Superior temporal gyrus (tissue), 1 donor: ENCODE data around the gene MBLAC1.

Source experiments
- DNase-seq: peaks from one replicate; pipeline ENCODE4 v3.0.0-alpha.2; 2016; ENCODE audit errors: extremely low spot score

MBLAC1 gene

GRCh38 chr7:100153708-100154535 is 27.2 kb downstream of the MBLAC1 start:
- DNase-seq = no peak

DNA sequence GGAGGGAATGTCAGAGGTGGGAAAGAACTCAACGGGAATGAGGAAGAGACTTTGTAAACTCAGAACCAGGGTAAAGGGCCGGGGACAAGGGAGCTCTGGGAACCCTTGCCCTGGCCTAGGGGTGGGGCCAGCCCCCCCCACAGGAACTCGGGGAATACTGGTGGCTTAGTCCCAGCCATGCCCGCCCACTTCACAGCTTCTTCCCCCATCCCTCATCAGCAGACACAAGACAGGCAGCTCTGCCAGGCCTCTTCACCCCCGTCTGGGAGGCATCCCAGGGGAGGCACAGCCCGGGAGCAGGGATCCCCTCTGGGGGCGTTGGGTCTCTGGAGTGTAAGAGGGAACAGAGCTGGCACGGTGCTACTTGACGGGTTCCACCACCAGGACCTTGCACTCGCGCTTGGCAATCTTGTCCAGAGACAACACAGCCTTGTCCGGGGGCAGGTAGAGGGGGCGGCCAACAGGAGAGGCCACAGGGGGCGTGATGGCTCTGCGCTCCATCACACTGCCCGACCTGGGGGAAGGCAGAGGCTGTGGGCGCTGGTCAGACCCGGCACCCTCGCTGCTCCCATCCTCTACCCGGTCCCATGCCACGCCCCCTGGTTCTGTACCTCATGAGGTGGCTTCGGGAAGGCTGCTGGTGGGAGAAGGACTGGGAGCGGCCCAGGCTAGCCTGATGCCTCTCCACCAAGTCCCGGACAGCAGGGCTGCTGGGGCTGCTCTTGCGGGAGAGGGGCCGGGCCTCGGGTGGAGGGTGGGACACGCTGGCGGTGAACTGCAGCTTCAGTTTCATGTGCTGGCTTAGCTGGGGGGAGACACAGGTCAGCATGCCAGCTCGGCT is 28.1 kb downstream of the MBLAC1 start:
- DNase-seq = no peak

DNA sequence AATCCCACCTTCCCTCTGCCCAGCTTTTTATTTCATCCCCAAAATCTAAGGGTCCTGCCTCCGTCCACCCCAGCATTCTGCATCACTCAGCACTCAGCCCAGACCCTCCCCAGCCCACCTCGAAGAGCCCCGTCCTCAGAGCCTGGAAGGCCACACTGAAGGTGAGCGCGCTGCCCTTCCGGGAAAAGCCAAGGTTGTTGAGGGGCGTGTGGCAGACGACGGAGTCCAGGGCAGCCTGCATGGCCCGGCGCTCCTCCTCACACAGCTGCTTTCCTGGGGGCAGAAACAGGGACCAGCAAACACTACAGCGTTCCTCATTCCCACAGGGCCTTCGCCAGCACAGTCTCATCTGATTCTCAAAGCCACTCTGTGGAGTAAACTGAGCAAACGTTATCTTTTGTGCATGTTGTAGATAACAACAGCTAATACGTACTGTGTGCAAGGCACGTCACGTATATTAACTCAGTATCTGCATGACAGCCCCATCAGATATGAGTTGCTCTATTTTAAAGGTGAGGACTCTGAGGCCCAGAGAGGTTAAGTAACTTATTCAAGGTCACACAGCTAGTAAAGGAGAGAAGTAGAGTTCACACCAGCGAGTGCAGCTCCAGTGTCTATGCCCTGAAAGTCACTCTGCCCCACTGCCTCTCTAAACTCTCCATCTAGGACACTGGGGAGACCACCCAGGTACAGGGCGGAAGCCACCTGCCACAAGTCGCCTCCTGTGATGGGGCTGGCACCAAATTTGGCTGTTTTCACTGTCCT is 29.0 kb downstream of the MBLAC1 start:
- DNase-seq = no peak

GRCh38 chr7:100156331-100157068 is 29.7 kb downstream of the MBLAC1 start:
- DNase-seq = no peak

DNA sequence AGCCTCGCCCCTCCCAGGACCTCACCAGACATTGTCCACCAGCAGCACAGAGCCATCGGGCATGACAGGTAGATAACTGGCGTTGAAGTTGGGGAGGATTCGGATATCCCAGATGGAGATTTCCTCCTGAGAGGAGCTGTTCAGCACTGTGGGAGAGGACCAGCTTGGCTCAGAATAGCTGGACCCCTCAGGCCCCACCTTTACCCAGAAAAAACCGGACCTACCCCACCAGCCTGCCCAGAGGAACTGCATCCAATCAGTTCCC is 30.2 kb downstream of the MBLAC1 start:
- no peak for DNase-seq

- DNase-seq = no peak
These were observed 30.8 kb downstream of the MBLAC1 start for GRCh38 chr7:100157334-100158228.

DNA sequence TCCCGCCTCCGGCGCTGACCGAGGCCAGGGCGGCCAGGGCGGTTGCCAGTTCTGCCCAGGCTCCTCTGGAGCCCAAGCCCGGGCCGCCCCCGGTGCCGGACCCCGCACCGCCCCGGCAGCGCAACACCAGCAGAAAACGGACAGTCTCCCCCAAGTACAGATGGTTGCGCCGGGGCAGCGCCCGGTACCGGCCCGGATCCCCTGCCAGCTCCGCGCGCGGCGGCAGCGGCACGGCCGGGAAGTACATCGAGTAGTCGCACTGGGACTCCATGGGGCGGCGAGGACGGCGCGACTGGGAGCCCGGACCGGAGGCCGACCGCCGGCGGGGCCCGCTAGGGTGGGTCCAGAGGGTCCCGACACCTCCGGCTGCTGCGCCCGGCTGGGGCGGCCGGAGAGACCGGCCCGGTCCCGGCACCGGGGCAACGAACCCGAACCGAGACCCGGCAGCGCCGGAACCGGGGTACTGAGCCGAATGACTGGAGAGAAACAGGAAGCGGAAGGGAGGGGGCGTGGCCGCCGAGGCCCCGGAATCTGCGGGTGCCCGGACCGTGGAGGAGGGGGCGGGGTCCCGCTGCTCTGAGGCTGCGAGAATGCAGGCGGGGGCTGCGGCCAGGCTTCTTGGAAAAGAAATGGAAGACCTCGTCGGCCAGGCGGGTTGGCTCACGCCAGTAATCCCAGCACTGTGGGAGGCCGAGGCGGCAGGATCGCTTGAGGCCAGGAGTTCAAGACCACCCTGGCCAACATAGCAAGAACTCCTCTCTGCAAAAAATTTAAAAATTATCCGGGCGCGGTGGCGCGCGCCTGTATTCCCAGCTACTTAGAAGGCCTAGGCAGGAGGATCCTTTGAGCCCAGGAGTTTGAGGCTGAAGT is 31.7 kb downstream of the MBLAC1 start, which contains the start of gene TRAPPC14:
TSS of gene TRAPPC14 (minus strand) at position 495 of the 870 bp plus-strand sequence. CDS start at position 271, 224 bp downstream.
- peak; percentile 82 for DNase-seq

DNA sequence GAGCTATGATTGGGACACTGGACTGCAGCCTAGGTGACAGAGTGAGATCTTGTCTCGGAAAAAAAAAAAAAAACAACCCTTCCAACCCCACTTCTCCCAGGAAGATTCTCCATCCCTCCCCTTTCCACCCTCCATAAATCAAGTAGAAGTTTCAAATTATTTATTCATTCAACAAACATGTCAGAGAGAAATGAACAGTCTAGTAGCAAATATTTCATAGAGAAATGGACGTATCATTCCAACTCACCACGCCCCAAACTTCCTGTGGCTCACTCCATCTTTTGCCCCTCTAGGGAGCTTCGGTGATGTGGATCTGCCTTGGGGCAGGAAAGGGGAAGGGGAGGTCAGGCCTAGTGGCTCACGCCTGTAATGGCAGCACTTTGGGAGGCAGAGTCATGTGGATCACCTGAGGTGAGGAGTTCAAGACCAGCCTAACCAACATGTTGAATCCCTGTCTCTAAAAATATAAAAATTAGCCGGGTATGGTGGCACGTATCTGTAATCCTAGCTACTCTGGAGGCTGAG is 32.4 kb downstream of the MBLAC1 start:
- no peak for DNase-seq

DNA sequence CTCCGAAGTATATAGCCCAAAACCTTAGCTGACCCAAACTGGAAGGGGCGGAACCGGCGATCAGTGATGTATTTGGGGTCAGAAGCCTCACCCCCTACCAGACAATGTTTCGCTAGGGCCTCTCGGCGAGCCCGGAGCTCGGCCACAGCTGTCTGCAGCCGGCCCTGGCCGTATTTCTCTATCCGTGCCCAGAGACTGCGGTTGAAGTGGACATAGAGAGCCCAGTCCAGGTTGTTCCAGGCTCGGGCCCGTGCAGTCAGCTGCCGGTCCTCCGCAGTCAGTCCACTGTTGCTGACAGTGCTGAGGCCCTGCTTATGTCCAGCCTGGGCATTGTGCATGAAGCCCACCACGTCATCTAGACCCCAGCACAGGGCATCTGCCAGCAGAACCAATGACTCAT is 33.3 kb downstream of the MBLAC1 start:
- no peak for DNase-seq

DNA sequence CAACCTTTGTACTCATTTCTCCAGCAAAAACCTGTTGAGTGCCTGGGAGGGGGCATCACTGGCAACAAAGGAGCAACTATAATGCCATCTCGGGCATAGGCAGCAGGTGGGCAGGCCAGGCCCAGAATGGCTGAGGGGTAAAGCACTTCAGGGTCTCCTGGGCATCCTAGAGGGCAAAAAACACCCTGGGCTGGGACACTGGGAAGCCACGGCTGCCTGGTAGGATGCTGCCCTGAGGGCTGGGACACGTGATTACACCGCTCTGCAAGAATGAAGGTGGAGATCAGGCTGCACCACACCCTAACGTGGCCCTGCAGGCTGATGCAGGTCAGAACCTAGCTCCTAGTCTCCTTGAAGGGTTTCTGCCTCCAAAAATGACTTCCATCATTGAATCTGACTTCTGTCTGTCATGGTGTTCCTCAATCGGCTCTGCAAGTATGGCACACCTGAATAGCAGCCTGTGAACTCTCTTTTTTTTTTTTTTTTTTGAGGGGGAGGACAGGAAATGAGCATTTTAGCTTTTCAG is 36.3 kb downstream of the MBLAC1 start:
- DNase-seq = no peak

- DNase-seq = no peak
These were observed 37.1 kb downstream of the MBLAC1 start for GRCh38 chr7:100163871-100164270.

GRCh38 chr7:100166317-100166940 is 39.7 kb downstream of the MBLAC1 start:
- DNase-seq = no peak

GRCh38 chr7:100166970-100167911 is 40.5 kb downstream of the MBLAC1 start:
- DNase-seq = no peak

DNA sequence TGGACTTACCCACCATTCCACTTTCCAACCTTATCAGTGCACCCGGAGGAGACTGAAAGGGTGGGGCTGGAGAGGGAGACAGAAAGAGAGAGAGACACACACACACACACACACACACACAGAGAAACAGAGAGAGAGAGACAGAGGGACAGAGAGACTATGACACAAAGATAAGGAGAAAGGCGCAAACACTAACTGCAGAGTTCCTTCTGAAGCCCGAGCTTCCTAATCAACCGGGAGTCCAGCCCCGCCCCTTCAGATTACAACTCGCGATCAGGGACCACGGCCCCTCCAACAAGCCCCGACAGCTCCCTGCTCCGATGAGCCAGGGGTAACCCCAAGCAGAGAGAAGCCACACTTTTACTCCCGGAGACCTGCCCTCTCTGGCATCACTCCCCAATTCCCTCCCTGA is 41.2 kb downstream of the MBLAC1 start:
- no peak for DNase-seq

GRCh38 chr7:100169147-100169850 is 42.5 kb downstream of the MBLAC1 start:
- DNase-seq = no peak

DNA sequence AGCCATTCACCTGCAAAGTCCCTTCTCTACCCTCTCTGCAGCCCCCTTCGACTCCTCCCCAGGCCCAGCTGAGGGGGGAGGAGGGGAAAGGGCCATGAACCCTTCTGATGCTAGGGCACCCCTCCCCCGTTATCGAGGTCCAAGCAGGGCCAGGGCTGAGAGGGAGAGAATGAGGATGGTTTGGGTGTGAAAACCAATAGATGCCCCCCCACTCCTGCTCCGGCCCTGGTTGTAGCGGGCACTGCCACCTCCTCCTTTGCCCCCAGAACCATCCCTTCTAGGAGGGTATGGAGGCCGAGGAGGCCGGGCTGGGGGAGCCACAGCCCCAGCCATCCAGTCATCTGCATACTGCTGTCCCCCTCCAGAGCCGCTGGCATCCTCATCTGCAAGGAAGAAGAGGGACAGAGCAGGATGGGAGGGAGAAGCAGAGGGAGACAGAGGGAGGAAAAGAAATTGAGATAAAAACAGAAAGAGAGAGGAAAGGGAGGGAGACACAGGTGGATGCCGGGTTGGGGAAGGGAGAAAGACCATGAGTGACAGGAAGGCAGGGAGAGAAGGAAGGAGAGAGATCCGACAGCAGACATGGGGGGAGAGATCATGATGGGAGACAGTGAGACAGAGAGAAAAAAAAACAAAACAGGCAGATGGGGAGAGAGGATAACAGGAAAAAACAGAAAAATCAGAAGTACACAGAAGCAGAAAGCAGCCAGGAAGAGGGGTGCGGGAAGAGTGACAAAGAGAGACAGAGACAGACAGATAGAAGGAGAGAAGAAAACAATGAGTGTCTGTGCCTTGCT is 43.5 kb downstream of the MBLAC1 start:
- no peak for DNase-seq
